Progenitor cell of endocrine pancreas (in vitro differentiated cells): Measurements from ENCODE around the gene SMPD3. TPM values are rescaled to one million over a fixed set of nuclear protein-coding genes. Genes with fewer than 3 reads are reported as not detected.

Source experiments
- DNase-seq: peaks from one replicate; pipeline ENCODE4 v3.0.0; 2021; ENCODE audit warnings: low spot score; ENCODE audit not compliant: unreplicated experiment
- H3K27ac Mint-ChIP-seq: 2 replicates; pipeline ENCODE4 v1.8.0; 2021; ENCODE audit warnings: mild to moderate bottlenecking, moderate library complexity, mixed read lengths
- H3K27me3 Mint-ChIP-seq: 2 replicates; pipeline ENCODE4 v1.8.0; 2021; ENCODE audit warnings: mixed read lengths
- H3K36me3 Mint-ChIP-seq: 2 replicates; pipeline ENCODE4 v1.8.0; 2022; ENCODE audit warnings: mixed read lengths; ENCODE audit not compliant: insufficient read depth
- H3K4me1 Mint-ChIP-seq: 2 replicates; pipeline ENCODE4 v1.8.0; 2021; ENCODE audit warnings: low read depth, mixed read lengths
- H3K4me3 Mint-ChIP-seq: 2 replicates; pipeline ENCODE4 v1.8.0; 2021; ENCODE audit warnings: low read depth, mild to moderate bottlenecking, moderate library complexity, mixed read lengths
- H3K9me3 Mint-ChIP-seq: 2 replicates; pipeline ENCODE4 v1.8.0; 2021; ENCODE audit warnings: low read depth, mixed read lengths
- CTCF ChIP-seq: fragments of 200-600 bp; sonication (generic); IDR thresholded peaks from one replicate; pipeline ENCODE4 v1.5.0; 2021; ENCODE audit warnings: antibody characterized with exemption, mild to moderate bottlenecking; ENCODE audit not compliant: unreplicated experiment
- total RNA-seq: library from RNA; stranded (reverse); gene quantifications from 2 replicates; pipeline ENCODE4 v1.2.1, GENCODE V29; 2021

The SMPD3 gene
- total RNA-seq, 1 donor from 2014 or later = 1.7 TPM

- DNase-seq = no peak
- no peak for TF ChIP-seq CTCF
- H3K36me3 Mint-ChIP-seq = no peaks in the 10 kb centered on the region
- H3K27ac Mint-ChIP-seq = no peak overlapping the region
- no peaks in the 10 kb centered on the region for H3K4me1 Mint-ChIP-seq
- H3K4me3 Mint-ChIP-seq = no peak overlapping the region
- H3K9me3 Mint-ChIP-seq = peaks cover 4% of the 10 kb centered on the region
- no peaks in the 10 kb centered on the region for H3K27me3 Mint-ChIP-seq
Measured at GRCh38 chr16:68479271-68479670, 31.0 kb upstream of the SMPD3 start.

- H3K27me3 Mint-ChIP-seq = no peaks in the 10 kb centered on the region
- H3K9me3 Mint-ChIP-seq = peaks cover 4% of the 10 kb centered on the region
- H3K4me3 Mint-ChIP-seq = no peak overlapping the region
- H3K27ac Mint-ChIP-seq = no peak overlapping the region
- no peaks in the 10 kb centered on the region for H3K36me3 Mint-ChIP-seq
- TF ChIP-seq CTCF = no peak
- H3K4me1 Mint-ChIP-seq = no peaks in the 10 kb centered on the region
- DNase-seq = no peak
Measured at GRCh38 chr16:68478526-68479250, 30.4 kb upstream of the SMPD3 start.

GRCh38 chr16:68475071-68475470 is 26.8 kb upstream of the SMPD3 start:
- peaks cover 3% of the 10 kb centered on the region for H3K4me1 Mint-ChIP-seq
- no peak for DNase-seq
- H3K4me3 Mint-ChIP-seq = no peak overlapping the region
- H3K36me3 Mint-ChIP-seq = no peaks in the 10 kb centered on the region
- no peak for TF ChIP-seq CTCF
- no peaks in the 10 kb centered on the region for H3K27me3 Mint-ChIP-seq
- H3K9me3 Mint-ChIP-seq = no peaks in the 10 kb centered on the region
- no peak overlapping the region for H3K27ac Mint-ChIP-seq

- H3K27ac Mint-ChIP-seq = no peak overlapping the region
Measured at GRCh38 chr16:68473358-68474070, 25.2 kb upstream of the SMPD3 start.

GRCh38 chr16:68472581-68472980 is 24.3 kb upstream of the SMPD3 start:
- TF ChIP-seq CTCF = no peak
- Mint-ChIP-seq H3K4me3 (no peak overlapping the region), H3K27me3 (no peaks in the 10 kb centered on the region), H3K27ac (no peak overlapping the region), H3K36me3 (no peaks in the 10 kb centered on the region), H3K9me3 (no peaks in the 10 kb centered on the region), H3K4me1 (peaks cover 6% of the 10 kb centered on the region)
- no peak for DNase-seq

More at GRCh38 chr16:68473358-68474070, 25.2 kb upstream of the SMPD3 start:
- TF ChIP-seq CTCF = no peak
- H3K4me1 Mint-ChIP-seq = peaks cover 6% of the 10 kb centered on the region
- no peaks in the 10 kb centered on the region for H3K9me3 Mint-ChIP-seq
- H3K36me3 Mint-ChIP-seq = no peaks in the 10 kb centered on the region
- H3K4me3 Mint-ChIP-seq = no peak overlapping the region
- DNase-seq = no peak
- H3K27me3 Mint-ChIP-seq = no peaks in the 10 kb centered on the region
